ENCODE results near the gene SRD5A1. TPM values are rescaled to one million over a fixed set of nuclear protein-coding genes. Genes with fewer than 3 reads are reported as not detected.

The SRD5A1 gene
- total RNA-seq, 1 experiment from 2014 or later: 19.5 TPM

DNA sequence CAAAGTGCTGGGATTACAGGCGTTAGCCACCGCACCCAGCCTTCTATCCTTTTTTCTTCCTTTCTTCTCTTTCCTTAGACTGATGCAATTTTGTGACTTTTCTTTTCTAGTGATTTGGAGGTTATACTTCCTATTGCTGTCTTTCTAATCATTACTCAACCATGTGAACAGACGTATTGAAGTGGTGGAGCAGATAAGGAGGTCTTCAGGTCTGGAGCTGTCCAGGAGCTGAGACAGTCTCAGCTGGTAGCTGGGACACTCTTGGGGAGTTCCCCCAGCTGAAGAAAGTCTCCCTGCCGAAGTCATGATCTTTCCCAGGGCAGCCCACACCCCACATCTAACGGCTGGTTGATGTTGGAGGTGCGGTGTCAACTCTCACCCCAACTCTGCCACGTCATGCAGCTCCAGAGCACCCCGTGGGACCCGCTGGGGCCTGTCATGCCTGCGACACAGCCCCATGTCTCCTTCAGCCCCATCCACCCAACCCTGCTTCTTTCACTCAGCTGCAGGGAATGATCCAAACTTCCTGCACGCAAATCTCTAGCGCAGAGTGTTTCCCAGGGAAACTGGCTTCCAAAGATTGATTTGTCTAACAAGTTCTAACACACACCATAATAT lies 41.5 kb upstream of the SRD5A1 start:
- Histone ChIP-seq H3K4me3 (ENCODE audit: low read length) (no peak overlapping the region), H2AFZ (ENCODE audit: low read length) (no peak overlapping the region), H4K20me1 (ENCODE audit: insufficient read depth, low read depth, low read length) (no peaks in the 10 kb centered on the region), H3K27me3 (ENCODE audit: low read length) (no peaks in the 10 kb centered on the region), H3K9ac (ENCODE audit: low read length) (no peak overlapping the region), H3K27ac (ENCODE audit: low read length) (no peak overlapping the region), H3K9me2 (replicated peaks; ENCODE audit: insufficient read depth, low read length) (no peaks in the 10 kb centered on the region), H3K9me3 (ENCODE audit: low read length) (no peaks in the 10 kb centered on the region), H3K4me2 (ENCODE audit: low read depth, low read length, poor library complexity, severe bottlenecking) (no peak overlapping the region), H3K36me3 (ENCODE audit: insufficient read depth, low read length) (peaks cover 2% of the 10 kb centered on the region; the same call in 1 of the 2 replicates), H3K4me1 (ENCODE audit: low read length) (no peaks in the 10 kb centered on the region), H3K79me2 (ENCODE audit: low read length) (no peaks in the 10 kb centered on the region)
- DNase-seq: no peak

DNA sequence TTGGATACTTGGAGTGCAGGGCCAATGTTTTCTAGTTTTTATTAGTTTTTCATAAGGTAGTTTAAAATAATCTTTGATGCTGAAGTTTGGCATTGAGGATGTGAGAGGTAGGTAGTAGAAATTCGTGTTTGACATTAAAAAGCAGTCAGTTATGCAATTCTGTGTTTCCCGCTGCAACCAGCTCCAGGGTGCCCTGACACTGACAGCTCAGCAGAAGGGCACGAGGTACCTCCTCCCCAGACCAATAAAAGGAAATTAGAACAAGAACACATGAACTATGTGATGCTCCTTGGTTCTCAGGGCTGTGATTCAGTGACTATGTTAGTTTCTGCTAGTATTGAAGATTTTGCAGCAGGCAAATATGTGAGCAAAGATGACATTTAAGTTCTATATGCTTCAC lies 40.6 kb upstream of the SRD5A1 start:
- DNase-seq: no peak
- Histone ChIP-seq H3K4me2 (ENCODE audit: low read depth, low read length, poor library complexity, severe bottlenecking) (no peak overlapping the region), H3K9me3 (ENCODE audit: low read length) (no peaks in the 10 kb centered on the region), H3K4me3 (ENCODE audit: low read length) (no peak overlapping the region), H3K79me2 (ENCODE audit: low read length) (no peaks in the 10 kb centered on the region), H3K27me3 (ENCODE audit: low read length) (no peaks in the 10 kb centered on the region), H3K9ac (ENCODE audit: low read length) (no peak overlapping the region), H2AFZ (ENCODE audit: low read length) (no peak overlapping the region), H3K36me3 (ENCODE audit: insufficient read depth, low read length) (peaks cover 10% of the 10 kb centered on the region), H4K20me1 (ENCODE audit: insufficient read depth, low read depth, low read length) (no peaks in the 10 kb centered on the region), H3K4me1 (ENCODE audit: low read length) (no peaks in the 10 kb centered on the region), H3K27ac (ENCODE audit: low read length) (no peak overlapping the region), H3K9me2 (replicated peaks; ENCODE audit: insufficient read depth, low read length) (no peaks in the 10 kb centered on the region)

DNA sequence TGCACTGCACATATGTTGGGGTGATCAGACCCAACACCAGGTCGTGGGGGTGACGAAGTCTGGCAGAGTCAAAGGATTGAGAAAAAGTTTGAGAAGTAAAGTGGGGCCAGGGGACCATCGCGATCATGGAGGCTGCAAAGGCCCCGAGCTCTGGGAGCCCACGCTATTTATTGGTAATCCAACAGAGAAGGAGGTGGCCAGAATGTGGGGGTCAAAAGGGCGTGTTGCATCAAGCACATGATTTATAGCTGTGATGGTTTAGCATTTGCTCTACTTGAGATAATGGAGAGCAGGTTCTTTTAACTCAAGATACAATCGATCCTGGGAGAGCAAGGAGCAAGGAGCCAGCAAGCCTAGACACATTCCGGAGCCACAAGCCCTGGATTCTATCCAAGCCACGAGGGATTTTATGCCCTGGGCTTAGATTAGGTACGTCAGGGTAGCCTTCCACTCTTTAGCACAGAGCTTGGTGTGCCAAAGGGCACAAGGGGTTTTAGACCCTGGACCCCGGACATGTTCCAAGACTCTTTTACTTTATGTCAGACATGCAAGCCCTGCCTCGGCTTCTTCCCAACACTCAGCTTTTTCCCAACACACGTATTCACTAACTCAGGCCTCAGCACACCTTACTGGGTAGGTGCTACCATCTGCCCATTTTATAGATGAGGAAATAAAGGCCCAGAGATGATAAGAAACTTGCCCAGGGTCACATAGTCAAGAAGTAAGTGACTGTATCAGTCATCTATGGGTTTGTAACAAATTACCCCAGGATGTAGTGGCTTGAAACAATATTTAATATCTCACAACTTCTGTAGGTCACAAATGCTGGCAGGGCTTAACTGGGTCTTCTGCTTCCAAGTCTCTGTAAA lies 39.9 kb upstream of the SRD5A1 start:
- Histone ChIP-seq H3K79me2 (ENCODE audit: low read length) (no peaks in the 10 kb centered on the region), H2AFZ (ENCODE audit: low read length) (no peak overlapping the region), H3K36me3 (ENCODE audit: insufficient read depth, low read length) (peaks cover 17% of the 10 kb centered on the region), H3K9ac (ENCODE audit: low read length) (no peak overlapping the region), H3K9me3 (ENCODE audit: low read length) (no peaks in the 10 kb centered on the region), H3K4me1 (ENCODE audit: low read length) (no peaks in the 10 kb centered on the region), H3K27ac (ENCODE audit: low read length) (no peak overlapping the region), H3K27me3 (ENCODE audit: low read length) (no peaks in the 10 kb centered on the region), H3K9me2 (replicated peaks; ENCODE audit: insufficient read depth, low read length) (no peaks in the 10 kb centered on the region), H4K20me1 (ENCODE audit: insufficient read depth, low read depth, low read length) (no peaks in the 10 kb centered on the region), H3K4me3 (ENCODE audit: low read length) (no peak overlapping the region), H3K4me2 (ENCODE audit: low read depth, low read length, poor library complexity, severe bottlenecking) (no peak overlapping the region)
- no peak for DNase-seq

DNA sequence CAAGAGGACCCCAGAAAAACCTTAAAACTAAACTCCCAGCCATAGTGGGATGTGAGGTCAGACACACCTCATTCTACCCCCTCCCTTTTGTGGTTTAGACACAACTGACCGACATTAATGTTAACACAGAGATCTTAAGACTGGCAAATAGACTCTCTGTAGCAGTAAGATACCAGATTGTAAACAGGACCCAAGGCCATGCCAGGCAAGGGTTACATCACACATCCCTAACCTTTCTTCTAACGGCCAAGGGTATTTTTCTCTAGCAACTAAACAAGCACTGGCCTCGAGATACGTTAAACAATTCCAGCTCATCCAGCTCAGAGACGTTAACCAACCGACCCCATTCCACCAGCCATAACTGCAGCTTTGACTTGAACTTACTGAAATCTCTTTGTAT lies 39.2 kb upstream of the SRD5A1 start:
- no peak overlapping the region for H3K27ac ChIP-seq (ENCODE audit: low read length)
- no peaks in the 10 kb centered on the region for H3K27me3 ChIP-seq (ENCODE audit: low read length)
- no peaks in the 10 kb centered on the region for H3K9me3 ChIP-seq (ENCODE audit: low read length)
- no peak overlapping the region for H3K4me3 ChIP-seq (ENCODE audit: low read length)
- H3K79me2 ChIP-seq (ENCODE audit: low read length): no peaks in the 10 kb centered on the region
- H3K4me1 ChIP-seq (ENCODE audit: low read length): no peaks in the 10 kb centered on the region
- no peak overlapping the region for H2AFZ ChIP-seq (ENCODE audit: low read length)
- H3K36me3 ChIP-seq (ENCODE audit: insufficient read depth, low read length): peaks cover 24% of the 10 kb centered on the region
- no peaks in the 10 kb centered on the region for H4K20me1 ChIP-seq (ENCODE audit: insufficient read depth, low read depth, low read length)
- H3K4me2 ChIP-seq (ENCODE audit: low read depth, low read length, poor library complexity, severe bottlenecking): no peak overlapping the region
- DNase-seq: no peak
- no peaks in the 10 kb centered on the region for H3K9me2 ChIP-seq (replicated peaks; ENCODE audit: insufficient read depth, low read length)
- H3K9ac ChIP-seq (ENCODE audit: low read length): no peak overlapping the region

DNA sequence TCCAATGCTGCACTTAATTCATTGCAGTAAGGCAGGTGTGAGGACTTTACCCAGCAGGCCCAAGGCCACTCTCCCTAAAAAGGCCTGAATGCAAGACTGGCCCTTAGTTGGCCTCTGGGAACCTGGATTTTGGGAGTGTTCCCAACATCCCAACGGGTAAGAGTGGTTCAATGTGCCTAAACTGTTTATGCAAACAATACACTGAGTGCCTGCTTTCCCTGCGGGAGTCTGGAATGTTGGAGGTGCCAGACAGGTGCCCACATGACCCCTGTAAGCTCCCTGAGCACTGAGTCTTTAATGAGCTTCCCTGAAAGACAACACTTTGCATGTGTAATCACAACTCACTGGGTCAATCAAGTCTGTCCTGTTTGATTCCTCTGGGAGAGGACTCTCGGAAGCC lies 37.8 kb upstream of the SRD5A1 start:
- no peaks in the 10 kb centered on the region for H3K27me3 ChIP-seq (ENCODE audit: low read length)
- no peak overlapping the region for H3K4me3 ChIP-seq (ENCODE audit: low read length)
- peaks cover 6% of the 10 kb centered on the region; the same call in 1 of the 2 replicates for H4K20me1 ChIP-seq (ENCODE audit: insufficient read depth, low read depth, low read length)
- no peak for DNase-seq
- H3K9ac ChIP-seq (ENCODE audit: low read length): no peak overlapping the region
- H3K36me3 ChIP-seq (ENCODE audit: insufficient read depth, low read length): peaks cover 32% of the 10 kb centered on the region
- H3K4me2 ChIP-seq (ENCODE audit: low read depth, low read length, poor library complexity, severe bottlenecking): no peak overlapping the region
- no peaks in the 10 kb centered on the region for H3K4me1 ChIP-seq (ENCODE audit: low read length)
- no peaks in the 10 kb centered on the region for H3K9me2 ChIP-seq (replicated peaks; ENCODE audit: insufficient read depth, low read length)
- no peak overlapping the region for H2AFZ ChIP-seq (ENCODE audit: low read length)
- no peaks in the 10 kb centered on the region for H3K9me3 ChIP-seq (ENCODE audit: low read length)
- H3K27ac ChIP-seq (ENCODE audit: low read length): no peak overlapping the region
- H3K79me2 ChIP-seq (ENCODE audit: low read length): no peaks in the 10 kb centered on the region

DNA sequence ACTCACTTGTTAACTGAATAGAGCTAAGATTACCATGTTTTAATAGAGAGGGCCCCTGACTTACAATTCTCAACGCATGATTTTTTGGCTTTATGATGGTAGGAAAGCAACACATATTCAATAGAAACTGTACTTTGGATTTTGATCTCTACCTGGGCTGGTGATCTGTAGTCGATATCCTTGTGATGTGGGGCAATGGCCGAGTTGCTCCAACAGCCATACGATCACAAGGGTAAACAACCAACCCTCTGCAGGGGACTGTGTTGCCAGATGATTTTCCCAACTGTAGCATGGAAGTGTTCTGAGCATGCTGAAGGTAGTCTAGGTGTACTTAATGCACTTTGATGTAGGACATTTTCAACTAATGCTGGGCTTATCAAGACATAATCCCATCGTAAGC lies 36.9 kb upstream of the SRD5A1 start:
- peaks cover 11% of the 10 kb centered on the region for H4K20me1 ChIP-seq (ENCODE audit: insufficient read depth, low read depth, low read length)
- no peak overlapping the region for H3K4me3 ChIP-seq (ENCODE audit: low read length)
- no peak overlapping the region for H3K9ac ChIP-seq (ENCODE audit: low read length)
- H3K27me3 ChIP-seq (ENCODE audit: low read length): no peaks in the 10 kb centered on the region
- no peak overlapping the region for H2AFZ ChIP-seq (ENCODE audit: low read length)
- H3K79me2 ChIP-seq (ENCODE audit: low read length): no peaks in the 10 kb centered on the region
- no peak for DNase-seq
- peaks cover 42% of the 10 kb centered on the region for H3K36me3 ChIP-seq (ENCODE audit: insufficient read depth, low read length)
- H3K9me2 ChIP-seq (replicated peaks; ENCODE audit: insufficient read depth, low read length): no peaks in the 10 kb centered on the region
- H3K4me1 ChIP-seq (ENCODE audit: low read length): no peaks in the 10 kb centered on the region
- no peak overlapping the region for H3K4me2 ChIP-seq (ENCODE audit: low read depth, low read length, poor library complexity, severe bottlenecking)
- no peak overlapping the region for H3K27ac ChIP-seq (ENCODE audit: low read length)
- no peaks in the 10 kb centered on the region for H3K9me3 ChIP-seq (ENCODE audit: low read length)

DNA sequence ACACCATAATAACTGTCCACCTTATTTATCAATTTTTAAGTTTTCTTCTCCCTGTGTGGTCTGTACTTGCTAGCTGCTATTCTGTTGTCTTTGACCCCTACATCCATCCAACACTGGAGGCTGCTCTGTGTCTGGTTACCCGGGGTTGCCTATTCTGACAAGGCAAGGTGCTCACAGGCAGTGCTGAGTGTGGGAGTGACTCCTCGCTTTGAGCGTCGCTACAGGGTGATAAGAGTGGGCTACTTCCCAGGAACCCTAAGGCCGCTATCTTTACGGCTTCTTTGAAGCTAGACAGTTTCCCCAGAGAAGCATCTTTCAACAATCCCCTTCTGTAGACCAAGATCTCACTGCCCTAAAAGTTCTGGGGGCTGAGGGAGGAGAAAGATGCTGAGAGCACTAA lies 35.7 kb upstream of the SRD5A1 start:
- Histone ChIP-seq H3K27me3 (ENCODE audit: low read length) (no peaks in the 10 kb centered on the region), H3K4me3 (ENCODE audit: low read length) (no peak overlapping the region), H2AFZ (ENCODE audit: low read length) (no peak overlapping the region), H3K9ac (ENCODE audit: low read length) (no peak overlapping the region), H3K4me2 (ENCODE audit: low read depth, low read length, poor library complexity, severe bottlenecking) (no peak overlapping the region), H4K20me1 (ENCODE audit: insufficient read depth, low read depth, low read length) (peaks cover 13% of the 10 kb centered on the region), H3K79me2 (ENCODE audit: low read length) (no peaks in the 10 kb centered on the region), H3K36me3 (ENCODE audit: insufficient read depth, low read length) (peaks cover 53% of the 10 kb centered on the region), H3K9me2 (replicated peaks; ENCODE audit: insufficient read depth, low read length) (no peaks in the 10 kb centered on the region), H3K9me3 (ENCODE audit: low read length) (no peaks in the 10 kb centered on the region), H3K4me1 (ENCODE audit: low read length) (no peaks in the 10 kb centered on the region), H3K27ac (ENCODE audit: low read length) (no peak overlapping the region)
- no peak for DNase-seq

DNA sequence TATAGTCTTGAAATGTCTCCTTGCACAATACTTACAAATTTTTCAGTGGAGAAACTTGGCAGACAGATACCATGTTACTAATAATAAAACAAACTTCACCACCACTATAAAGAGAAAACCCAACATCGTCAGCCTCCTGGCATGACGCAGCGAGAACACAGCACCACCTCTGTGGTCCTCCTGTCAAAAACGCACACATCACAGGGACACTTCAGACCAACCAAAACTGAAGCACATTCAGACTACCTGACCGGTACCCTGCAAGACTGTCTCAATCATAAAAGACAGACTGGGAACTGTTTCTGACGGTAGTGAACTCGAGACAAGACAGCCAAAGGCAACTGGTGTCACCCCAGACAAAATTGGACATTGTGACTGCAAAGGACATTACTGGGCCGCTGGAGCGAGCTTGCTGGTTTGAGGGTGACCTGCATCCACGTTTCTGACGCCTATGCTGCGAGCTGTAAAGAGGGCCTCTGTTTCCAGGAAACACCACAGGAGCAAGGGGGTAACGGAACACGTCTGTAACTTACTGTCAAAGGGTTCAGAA lies 34.8 kb upstream of the SRD5A1 start:
- Histone ChIP-seq H3K4me3 (ENCODE audit: low read length) (no peak overlapping the region), H3K9ac (ENCODE audit: low read length) (no peak overlapping the region), H3K27me3 (ENCODE audit: low read length) (no peaks in the 10 kb centered on the region), H3K9me2 (replicated peaks; ENCODE audit: insufficient read depth, low read length) (no peaks in the 10 kb centered on the region), H3K27ac (ENCODE audit: low read length) (no peak overlapping the region), H3K4me2 (ENCODE audit: low read depth, low read length, poor library complexity, severe bottlenecking) (no peak overlapping the region), H2AFZ (ENCODE audit: low read length) (no peak overlapping the region), H4K20me1 (ENCODE audit: insufficient read depth, low read depth, low read length) (peaks cover 16% of the 10 kb centered on the region), H3K9me3 (ENCODE audit: low read length) (no peaks in the 10 kb centered on the region), H3K4me1 (ENCODE audit: low read length) (no peaks in the 10 kb centered on the region), H3K36me3 (ENCODE audit: insufficient read depth, low read length) (peaks cover 54% of the 10 kb centered on the region), H3K79me2 (ENCODE audit: low read length) (no peaks in the 10 kb centered on the region)
- no peak for DNase-seq
